HEK293 (cell line): ENCODE results near the gene ADAR.

Experiments used
- CTCF ChIA-PET: fragments of 350-600 bp; formaldehyde crosslinking; extraction: SDS; loops from one replicate; lab custom pipeline; 2021; ENCODE audit warnings: antibody characterized with exemption; lab: Yijun Ruan, JAX
- POLR2A ChIA-PET: fragments of 300-600 bp; formaldehyde crosslinking; extraction: SDS; loops from one replicate; lab custom pipeline; 2020; ENCODE audit warnings: antibody characterized with exemption, inconsistent platforms; lab: Yijun Ruan, JAX
- H3K27ac ChIP-seq: fragments of 200-500 bp; sonication (Bioruptor generic); 2 replicates; pipeline ENCODE4 v1.5.1; 2014; ENCODE audit warnings: low read depth, low read length, control low read depth, inconsistent platforms; ENCODE audit errors: extremely low read depth
- H3K36me3 ChIP-seq, 2 experiments: fragments of 200-500 bp in 1 of 2; sonication (Bioruptor generic) in 1 of 2; 1 replicate in 1 of 2; 2 replicates in 1 of 2; pipeline ENCODE4 v1.5.1; 2014 to 2017; ENCODE audit warnings: inconsistent platforms in 2 of 2, low read length in 2 of 2; ENCODE audit not compliant: control insufficient read depth in 2 of 2, insufficient read depth in 1 of 2
- H3K4me1 ChIP-seq: fragments of 200-500 bp; sonication (Bioruptor generic); 2 replicates; pipeline ENCODE4 v1.5.1; 2014; ENCODE audit warnings: mild to moderate bottlenecking, low read length, inconsistent platforms; ENCODE audit not compliant: control insufficient read depth, insufficient read depth
- H3K4me3 ChIP-seq: 2 replicates; pipeline ENCODE4 v1.5.1; 2011; ENCODE audit warnings: low read depth, mild to moderate bottlenecking, control low read depth, low read length, moderate library complexity
- H3K9me3 ChIP-seq: fragments of 200-500 bp; sonication (Bioruptor generic); 2 replicates; pipeline ENCODE4 v1.5.1; 2014; ENCODE audit warnings: low read depth, low read length, inconsistent platforms; ENCODE audit not compliant: control insufficient read depth, insufficient read depth
- BCL11B ChIP-seq: fragments of 450-650 bp; formaldehyde crosslinking; IDR thresholded peaks from 2 replicates; pipeline ENCODE4 v1.5.1; 2016; ENCODE audit warnings: low read depth, missing biosample characterization, missing genetic modification characterization
- EGR2 ChIP-seq: fragments of 450-650 bp; formaldehyde crosslinking; IDR thresholded peaks from 2 replicates; pipeline ENCODE4 v1.5.1; 2016; ENCODE audit warnings: low read depth, missing biosample characterization, missing genetic modification characterization
- GLI4 ChIP-seq: fragments of 450-650 bp; formaldehyde crosslinking; IDR thresholded peaks from 2 replicates; pipeline ENCODE4 v1.5.1; 2016; ENCODE audit warnings: missing biosample characterization, missing genetic modification characterization
- OSR2 ChIP-seq: fragments of 450-650 bp; formaldehyde crosslinking; IDR thresholded peaks from 2 replicates; pipeline ENCODE4 v1.5.1; 2016; ENCODE audit warnings: missing biosample characterization, missing genetic modification characterization
- PRDM1 ChIP-seq: fragments of 450-650 bp; formaldehyde crosslinking; IDR thresholded peaks from 2 replicates; pipeline ENCODE4; 2016; ENCODE audit warnings: missing biosample characterization, missing genetic modification characterization
- SCRT1 ChIP-seq: fragments of 450-650 bp; formaldehyde crosslinking; IDR thresholded peaks from 2 replicates; pipeline ENCODE4 v1.5.1; 2016; ENCODE audit warnings: missing biosample characterization, missing genetic modification characterization, borderline replicate concordance
- SCRT2 ChIP-seq: fragments of 450-650 bp; formaldehyde crosslinking; IDR thresholded peaks from 2 replicates; pipeline ENCODE4 v1.5.1; 2016; ENCODE audit warnings: missing biosample characterization, missing genetic modification characterization
- SP7 ChIP-seq: fragments of 450-650 bp; formaldehyde crosslinking; IDR thresholded peaks from 2 replicates; pipeline ENCODE4 v1.5.1; 2016; ENCODE audit warnings: missing biosample characterization, missing genetic modification characterization
- WT1 ChIP-seq: fragments of 450-650 bp; formaldehyde crosslinking; IDR thresholded peaks from 2 replicates; pipeline ENCODE4 v1.5.1; 2016; ENCODE audit warnings: missing biosample characterization, missing genetic modification characterization
- ZNF169 ChIP-seq: fragments of 450-650 bp; formaldehyde crosslinking; IDR thresholded peaks from 2 replicates; pipeline ENCODE4 v1.5.1; 2016; ENCODE audit warnings: missing biosample characterization, missing genetic modification characterization
- ZNF239 ChIP-seq: fragments of 450-650 bp; formaldehyde crosslinking; IDR thresholded peaks from 2 replicates; pipeline ENCODE4 v1.5.1; 2016; ENCODE audit warnings: missing biosample characterization, missing genetic modification characterization
- ZNF248 ChIP-seq: fragments of 450-650 bp; formaldehyde crosslinking; IDR thresholded peaks from 2 replicates; pipeline ENCODE4 v1.5.1; 2017; ENCODE audit warnings: missing biosample characterization, missing genetic modification characterization
- ZNF274 ChIP-seq, 2 experiments: fragments of 200-500 bp in 1 of 2; fragments of 450-650 bp in 1 of 2; sonication (Bioruptor generic) in 1 of 2; formaldehyde crosslinking in 1 of 2; IDR thresholded peaks; 2 replicates each; pipeline versions ENCODE4 v1.5.1 to v1.6.1; 2014 to 2016; ENCODE audit warnings: borderline replicate concordance in 1 of 2, inconsistent platforms in 1 of 2, low read length in 1 of 2, missing biosample characterization in 1 of 2, missing genetic modification characterization in 1 of 2
- ZNF366 ChIP-seq: fragments of 450-650 bp; formaldehyde crosslinking; conservative IDR thresholded peaks from 2 replicates; pipeline ENCODE4 v1.5.1; 2016; ENCODE audit warnings: missing biosample characterization, missing genetic modification characterization
- ZNF513 ChIP-seq: fragments of 450-650 bp; IDR thresholded peaks from 2 replicates; pipeline ENCODE4 v1.5.1; 2018; ENCODE audit warnings: missing biosample characterization, missing genetic modification characterization
- ZNF561 ChIP-seq: fragments of 450-650 bp; IDR thresholded peaks from 2 replicates; pipeline ENCODE4 v1.5.1; 2018; ENCODE audit warnings: missing biosample characterization, missing genetic modification characterization, borderline replicate concordance
- ZNF621 ChIP-seq: fragments of 450-650 bp; formaldehyde crosslinking; IDR thresholded peaks from 2 replicates; pipeline ENCODE4 v1.5.1; 2017; ENCODE audit warnings: missing biosample characterization, missing genetic modification characterization
- ZNF654 ChIP-seq: fragments of 450-650 bp; formaldehyde crosslinking; IDR thresholded peaks from 2 replicates; pipeline ENCODE4 v1.5.1; 2016; ENCODE audit warnings: low read depth, missing biosample characterization, missing genetic modification characterization
- ZNF677 ChIP-seq: fragments of 450-650 bp; IDR thresholded peaks from 2 replicates; pipeline ENCODE4 v1.5.0; 2018; ENCODE audit warnings: missing biosample characterization, mild to moderate bottlenecking, missing genetic modification characterization, moderate library complexity
- TF ChIP-seq, protein P1 (sequence below): fragments of 450-650 bp; formaldehyde crosslinking; IDR thresholded peaks from 2 replicates; pipeline ENCODE4 v1.5.1; 2017; ENCODE audit warnings: missing biosample characterization, missing genetic modification characterization
- TF ChIP-seq, protein P2 (sequence below): fragments of 450-650 bp; formaldehyde crosslinking; IDR thresholded peaks from 2 replicates; pipeline ENCODE4 v1.5.1; 2016; ENCODE audit warnings: missing biosample characterization, missing genetic modification characterization, low read depth
- TF ChIP-seq, protein P3 (sequence below): fragments of 450-650 bp; formaldehyde crosslinking; IDR thresholded peaks from 2 replicates; pipeline ENCODE4 v1.5.1; 2016; ENCODE audit warnings: missing biosample characterization, missing genetic modification characterization

Gene ADAR

GRCh38 chr1:154557248-154557938 lies 50.6 kb downstream of the ADAR start:
- H3K4me3 ChIP-seq: peak overlapping the region; percentile 81
- peak overlapping the region; percentile 33; the same call in 1 of the 2 replicates for H3K27ac ChIP-seq
- no peaks in the 10 kb centered on the region for H3K9me3 ChIP-seq
- H3K36me3 ChIP-seq: peaks cover 5 to 41% of the 10 kb centered on the region in 2 experiments; a peak in 2 of 3 replicates
- H3K4me1 ChIP-seq: no peaks in the 10 kb centered on the region
- ChIA-PET CTCF (interaction anchor here (0.5 to 2.4 kb wide), 6 partner anchors 11 to 534 kb away, joined by 3 to 13 read pairs (median 6); no protein-coding TSS in a partner anchor), POLR2A (interaction anchor here (1.0 kb wide), 1 partner anchor 10 kb away, joined by 3 read pairs; the partner anchor contains the start of gene CHRNB2)
- no peak for TF ChIP-seq ZNF654 (tag by site-specific recombination)
- no peak for TF ChIP-seq ZNF621 (tag by site-specific recombination)
- TF ChIP-seq SP7 (tag by site-specific recombination): no peak
- TF ChIP-seq, protein P1, sequence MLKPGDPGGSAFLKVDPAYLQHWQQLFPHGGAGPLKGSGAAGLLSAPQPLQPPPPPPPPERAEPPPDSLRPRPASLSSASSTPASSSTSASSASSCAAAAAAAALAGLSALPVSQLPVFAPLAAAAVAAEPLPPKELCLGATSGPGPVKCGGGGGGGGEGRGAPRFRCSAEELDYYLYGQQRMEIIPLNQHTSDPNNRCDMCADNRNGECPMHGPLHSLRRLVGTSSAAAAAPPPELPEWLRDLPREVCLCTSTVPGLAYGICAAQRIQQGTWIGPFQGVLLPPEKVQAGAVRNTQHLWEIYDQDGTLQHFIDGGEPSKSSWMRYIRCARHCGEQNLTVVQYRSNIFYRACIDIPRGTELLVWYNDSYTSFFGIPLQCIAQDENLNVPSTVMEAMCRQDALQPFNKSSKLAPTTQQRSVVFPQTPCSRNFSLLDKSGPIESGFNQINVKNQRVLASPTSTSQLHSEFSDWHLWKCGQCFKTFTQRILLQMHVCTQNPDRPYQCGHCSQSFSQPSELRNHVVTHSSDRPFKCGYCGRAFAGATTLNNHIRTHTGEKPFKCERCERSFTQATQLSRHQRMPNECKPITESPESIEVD (tag by site-specific recombination): no peak
- TF ChIP-seq ZNF677 (tag by site-specific recombination): no peak
- TF ChIP-seq ZNF239 (tag by site-specific recombination): no peak
- TF ChIP-seq, protein P2, sequence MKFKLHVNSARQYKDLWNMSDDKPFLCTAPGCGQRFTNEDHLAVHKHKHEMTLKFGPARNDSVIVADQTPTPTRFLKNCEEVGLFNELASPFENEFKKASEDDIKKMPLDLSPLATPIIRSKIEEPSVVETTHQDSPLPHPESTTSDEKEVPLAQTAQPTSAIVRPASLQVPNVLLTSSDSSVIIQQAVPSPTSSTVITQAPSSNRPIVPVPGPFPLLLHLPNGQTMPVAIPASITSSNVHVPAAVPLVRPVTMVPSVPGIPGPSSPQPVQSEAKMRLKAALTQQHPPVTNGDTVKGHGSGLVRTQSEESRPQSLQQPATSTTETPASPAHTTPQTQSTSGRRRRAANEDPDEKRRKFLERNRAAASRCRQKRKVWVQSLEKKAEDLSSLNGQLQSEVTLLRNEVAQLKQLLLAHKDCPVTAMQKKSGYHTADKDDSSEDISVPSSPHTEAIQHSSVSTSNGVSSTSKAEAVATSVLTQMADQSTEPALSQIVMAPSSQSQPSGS (tag by site-specific recombination): no peak
- TF ChIP-seq, protein P3, sequence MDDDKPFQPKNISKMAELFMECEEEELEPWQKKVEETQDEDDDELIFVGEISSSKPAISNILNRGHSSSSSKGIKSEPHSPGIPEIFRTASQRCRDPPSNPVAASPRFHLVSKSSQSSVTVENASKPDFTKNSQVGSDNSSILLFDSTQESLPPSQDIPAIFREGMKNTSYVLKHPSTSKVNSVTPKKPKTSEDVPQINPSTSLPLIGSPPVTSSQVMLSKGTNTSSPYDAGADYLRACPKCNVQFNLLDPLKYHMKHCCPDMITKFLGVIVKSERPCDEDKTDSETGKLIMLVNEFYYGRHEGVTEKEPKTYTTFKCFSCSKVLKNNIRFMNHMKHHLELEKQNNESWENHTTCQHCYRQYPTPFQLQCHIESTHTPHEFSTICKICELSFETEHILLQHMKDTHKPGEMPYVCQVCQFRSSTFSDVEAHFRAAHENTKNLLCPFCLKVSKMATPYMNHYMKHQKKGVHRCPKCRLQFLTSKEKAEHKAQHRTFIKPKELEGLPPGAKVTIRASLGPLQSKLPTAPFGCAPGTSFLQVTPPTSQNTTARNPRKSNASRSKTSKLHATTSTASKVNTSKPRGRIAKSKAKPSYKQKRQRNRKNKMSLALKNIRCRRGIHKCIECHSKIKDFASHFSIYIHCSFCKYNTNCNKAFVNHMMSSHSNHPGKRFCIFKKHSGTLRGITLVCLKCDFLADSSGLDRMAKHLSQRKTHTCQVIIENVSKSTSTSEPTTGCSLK (tag by site-specific recombination): no peak
- no peak for TF ChIP-seq ZNF248 (tag by site-specific recombination)
- TF ChIP-seq BCL11B (tag by site-specific recombination): no peak
- 0 out of 2 replicates have a peak, but pooled peaks have one; percentile 17 for TF ChIP-seq ZNF366 (tag by site-specific recombination)
- no peak for TF ChIP-seq ZNF274 (IDR thresholded peaks at IDR 0.05; ENCODE audit: low read length)
- no peak for TF ChIP-seq ZNF274 (tag by site-specific recombination; IDR thresholded peaks at IDR 0.05; ENCODE audit: borderline replicate concordance)
- peak; percentile 67; the same call in 1 of the 2 replicates for TF ChIP-seq SCRT1 (tag by site-specific recombination)
- no peak for TF ChIP-seq GLI4 (tag by site-specific recombination)
- no peak for TF ChIP-seq PRDM1 (tag by site-specific recombination)
- TF ChIP-seq WT1: no peak
- no peak for TF ChIP-seq EGR2 (tag by site-specific recombination)
- TF ChIP-seq OSR2 (tag by site-specific recombination): no peak
- TF ChIP-seq ZNF513 (tag by site-specific recombination): no peak
- TF ChIP-seq SCRT2 (tag by site-specific recombination): peak; percentile 89
- no peak for TF ChIP-seq ZNF169 (tag by site-specific recombination)
- TF ChIP-seq ZNF561 (tag by site-specific recombination): no peak
